Activated naive CD4-positive, alpha-beta T cell treated with anti-CD3 and anti-CD28 coated beads for 36 hours (primary cell): ENCODE data around the gene PARP6. TPM values are rescaled to one million over a fixed set of nuclear protein-coding genes. Genes with fewer than 3 reads are reported as not detected.
"Not testable (repeated sequence)": the region's sequence is repeated elsewhere in the genome, so short reads cannot be mapped to it uniquely, and the experiment has no call there.

Experiments
- CTCF ChIA-PET: fragments of 350-600 bp; sonication (Branson Sonifier 250); formaldehyde crosslinking; loops from one replicate; lab custom pipeline; 2021; ENCODE audit warnings: antibody characterized with exemption; lab: Charles Lee
- DNase-seq: peaks from one replicate; pipeline ENCODE4 v3.0.0-alpha.2; 2020
- H3K27ac Mint-ChIP-seq: one replicate; pipeline ENCODE4 v1.8.0; 2021; ENCODE audit warnings: mild to moderate bottlenecking, mixed read lengths
- H3K27me3 Mint-ChIP-seq: one replicate; pipeline ENCODE4 v1.8.0; 2021; ENCODE audit warnings: low read depth, mixed read lengths
- H3K36me3 Mint-ChIP-seq: one replicate; pipeline ENCODE4 v1.8.0; 2021; ENCODE audit warnings: low read depth, mixed read lengths
- H3K4me1 Mint-ChIP-seq: one replicate; pipeline ENCODE4 v1.8.0; 2021; ENCODE audit warnings: low read depth, mixed read lengths
- H3K4me3 Mint-ChIP-seq: one replicate; pipeline ENCODE4 v1.8.0; 2021; ENCODE audit warnings: mild to moderate bottlenecking, moderate library complexity, mixed read lengths
- H3K9me3 Mint-ChIP-seq: one replicate; pipeline ENCODE4 v1.8.0; 2021; ENCODE audit warnings: mixed read lengths
- intact Hi-C: fragments of 100-400 bp; cut with micrococcal nuclease; formaldehyde crosslinking; loops from one replicate; pipeline ENCODE4 v1.15.1; 2023
- total RNA-seq, 2 experiments: library from RNA; stranded (reverse); gene quantifications; one replicate each; pipeline ENCODE4 v1.2.3, GENCODE V29; 2021

The PARP6 gene
- total RNA-seq, 2 experiments from 2014 or later, result 38.8 to 44.7 TPM

- H3K27me3 Mint-ChIP-seq, H3K4me3 Mint-ChIP-seq, H3K27ac Mint-ChIP-seq, H3K9me3 Mint-ChIP-seq, DNase-seq, H3K36me3 Mint-ChIP-seq, intact Hi-C loops: not testable (repeated sequence)
- CTCF ChIA-PET, result interaction anchor here (1.0 kb wide), 1 partner anchor 10 kb away, joined by 4 read pairs; no protein-coding TSS in a partner anchor
- peaks cover 25% of the 10 kb centered on the region for H3K4me1 Mint-ChIP-seq
These were observed 3.4 kb upstream of the PARP6 start for GRCh38 chr15:72275635-72276325.

GRCh38 chr15:72272997-72273352 is 621 bp upstream of the PARP6 start:
- peak overlapping the region; percentile 91 for H3K27ac Mint-ChIP-seq
- peak overlapping the region; percentile 87 for H3K4me3 Mint-ChIP-seq
- CTCF ChIA-PET, result interaction anchor here (0.7 to 1.9 kb wide), 9 partner anchors 9 to 77 kb away, joined by 3 to 7 read pairs (median 4); no protein-coding TSS in a partner anchor
- peaks cover 35% of the 10 kb centered on the region for H3K4me1 Mint-ChIP-seq
- intact Hi-C loops, result loop anchor here (1.0 to 5.0 kb wide), 5 partner anchors 9 to 202 kb away; partner anchors contain the start of genes ARIH1, GRAMD2A, MYO9A and PKM
- H3K9me3 Mint-ChIP-seq, result no peaks in the 10 kb centered on the region
- peaks cover 8% of the 10 kb centered on the region for H3K36me3 Mint-ChIP-seq
- no peak for DNase-seq
- H3K27me3 Mint-ChIP-seq, result no peaks in the 10 kb centered on the region

- H3K9me3 Mint-ChIP-seq, result no peaks in the 10 kb centered on the region
- H3K27ac Mint-ChIP-seq, result peak overlapping the region; percentile 77
- CTCF ChIA-PET, result interaction anchor here (2.0 kb wide), 1 partner anchor 45 kb away, joined by 7 read pairs; no protein-coding TSS in a partner anchor
- peak overlapping the region; percentile 84 for H3K4me3 Mint-ChIP-seq
- H3K36me3 Mint-ChIP-seq, result peaks cover 14% of the 10 kb centered on the region
- no peaks in the 10 kb centered on the region for H3K27me3 Mint-ChIP-seq
- peak; percentile 22 for DNase-seq
- peaks cover 39% of the 10 kb centered on the region for H3K4me1 Mint-ChIP-seq
- intact Hi-C loops, result loop anchor here (1.0 to 5.0 kb wide), 5 partner anchors 8 to 203 kb away; partner anchors contain the start of genes ARIH1, GRAMD2A, MYO9A and PKM
These were observed 500 bp downstream of the PARP6 start for GRCh38 chr15:72271895-72272212.

- intact Hi-C loops, result loop anchor here (5.0 kb wide), 1 partner anchor 74 kb away; the partner anchor contains the start of gene GRAMD2A
- Mint-ChIP-seq H3K9me3 (no peaks in the 10 kb centered on the region), H3K4me1 (peaks cover 39% of the 10 kb centered on the region), H3K27ac (peak overlapping the region; percentile 77), H3K4me3 (peak overlapping the region; percentile 84), H3K27me3 (no peaks in the 10 kb centered on the region), H3K36me3 (peaks cover 16% of the 10 kb centered on the region)
- DNase-seq, result no peak
- CTCF ChIA-PET, result interaction anchor here (2.0 kb wide), 1 partner anchor 44 kb away, joined by 7 read pairs; no protein-coding TSS in a partner anchor
These were observed 1.1 kb downstream of the PARP6 start for GRCh38 chr15:72271221-72271620.

- H3K4me3 Mint-ChIP-seq, result no peak overlapping the region
- intact Hi-C loops, result loop anchor here (5.0 kb wide), 1 partner anchor 72 kb away; the partner anchor contains the start of gene GRAMD2A
- DNase-seq, result no peak
- CTCF ChIA-PET, result no interaction called here
- H3K9me3 Mint-ChIP-seq, result no peaks in the 10 kb centered on the region
- H3K36me3 Mint-ChIP-seq, result peaks cover 26% of the 10 kb centered on the region
- H3K4me1 Mint-ChIP-seq, result peaks cover 50% of the 10 kb centered on the region
- no peaks in the 10 kb centered on the region for H3K27me3 Mint-ChIP-seq
- H3K27ac Mint-ChIP-seq, result no peak overlapping the region
These were observed 2.6 kb downstream of the PARP6 start for GRCh38 chr15:72269739-72270138.

- DNase-seq, result no peak
- CTCF ChIA-PET, result interaction anchor here (1.2 kb wide), 1 partner anchor 22 kb away, joined by 3 read pairs; no protein-coding TSS in a partner anchor
- H3K36me3 Mint-ChIP-seq, result peaks cover 62% of the 10 kb centered on the region
- no peak overlapping the region for H3K27ac Mint-ChIP-seq
- no peaks in the 10 kb centered on the region for H3K27me3 Mint-ChIP-seq
- intact Hi-C loops, result loop anchor here (2.0 kb wide), 1 partner anchor 146 kb away; the partner anchor contains the start of genes MYO9A and SENP8
- H3K9me3 Mint-ChIP-seq, result no peaks in the 10 kb centered on the region
- peaks cover 45% of the 10 kb centered on the region for H3K4me1 Mint-ChIP-seq
- H3K4me3 Mint-ChIP-seq, result no peak overlapping the region
These were observed 7.3 kb downstream of the PARP6 start for GRCh38 chr15:72265031-72265430.

GRCh38 chr15:72252663-72253299 is 19.6 kb downstream of the PARP6 start:
- no peak overlapping the region for H3K4me3 Mint-ChIP-seq
- no peak overlapping the region for H3K27ac Mint-ChIP-seq
- no peaks in the 10 kb centered on the region for H3K4me1 Mint-ChIP-seq
- no peaks in the 10 kb centered on the region for H3K27me3 Mint-ChIP-seq
- H3K9me3 Mint-ChIP-seq, result no peaks in the 10 kb centered on the region
- DNase-seq, result no peak
- peaks cover 33% of the 10 kb centered on the region for H3K36me3 Mint-ChIP-seq
- intact Hi-C loops, result no loop called here
- CTCF ChIA-PET, result interaction anchor here (0.6 kb wide), 1 partner anchor 25 kb away, joined by 5 read pairs; no protein-coding TSS in a partner anchor

- intact Hi-C loops, result no loop called here
- no peaks in the 10 kb centered on the region for H3K4me1 Mint-ChIP-seq
- H3K9me3 Mint-ChIP-seq, result no peaks in the 10 kb centered on the region
- no peak for DNase-seq
- peaks cover 24% of the 10 kb centered on the region for H3K36me3 Mint-ChIP-seq
- no peak overlapping the region for H3K27ac Mint-ChIP-seq
- no peak overlapping the region for H3K4me3 Mint-ChIP-seq
- no peaks in the 10 kb centered on the region for H3K27me3 Mint-ChIP-seq
- CTCF ChIA-PET, result no interaction called here
These were observed 23.1 kb downstream of the PARP6 start for GRCh38 chr15:72249142-72249810.

GRCh38 chr15:72248514-72248913 is 23.8 kb downstream of the PARP6 start:
- no peaks in the 10 kb centered on the region for H3K9me3 Mint-ChIP-seq
- intact Hi-C loops, result no loop called here
- no peak overlapping the region for H3K27ac Mint-ChIP-seq
- CTCF ChIA-PET, result no interaction called here
- no peaks in the 10 kb centered on the region for H3K27me3 Mint-ChIP-seq
- H3K36me3 Mint-ChIP-seq, result peaks cover 22% of the 10 kb centered on the region
- H3K4me3 Mint-ChIP-seq, result no peak overlapping the region
- H3K4me1 Mint-ChIP-seq, result no peaks in the 10 kb centered on the region
- DNase-seq, result no peak

- H3K36me3 Mint-ChIP-seq, result peaks cover 11% of the 10 kb centered on the region
These were observed 29.5 kb downstream of the PARP6 start for GRCh38 chr15:72242775-72243370.

GRCh38 chr15:72239652-72240051 is 32.7 kb downstream of the PARP6 start:
- intact Hi-C loops, result no loop called here
- Mint-ChIP-seq H3K9me3 (no peaks in the 10 kb centered on the region), H3K27me3 (no peaks in the 10 kb centered on the region), H3K36me3 (peaks cover 7% of the 10 kb centered on the region), H3K4me1 (peaks cover 33% of the 10 kb centered on the region), H3K4me3 (no peak overlapping the region), H3K27ac (peak overlapping the region; percentile 35)
- CTCF ChIA-PET, result interaction anchor here (0.9 to 6.4 kb wide), 3 partner anchors 14 to 28 kb away, joined by 3 to 36 read pairs (median 5); no protein-coding TSS in a partner anchor
- DNase-seq, result no peak

More at GRCh38 chr15:72242775-72243370, 29.5 kb downstream of the PARP6 start:
- CTCF ChIA-PET, result interaction anchor here (0.9 to 1.0 kb wide), 2 partner anchors 30 to 47 kb away, joined by 3 read pairs; no protein-coding TSS in a partner anchor
- Mint-ChIP-seq H3K4me3 (no peak overlapping the region), H3K4me1 (peaks cover 14% of the 10 kb centered on the region), H3K9me3 (no peaks in the 10 kb centered on the region), H3K27ac (no peak overlapping the region), H3K27me3 (no peaks in the 10 kb centered on the region)
- intact Hi-C loops, result no loop called here
- no peak for DNase-seq
